ENCODE measurements around the gene POP4.

POP4 gene

DNA sequence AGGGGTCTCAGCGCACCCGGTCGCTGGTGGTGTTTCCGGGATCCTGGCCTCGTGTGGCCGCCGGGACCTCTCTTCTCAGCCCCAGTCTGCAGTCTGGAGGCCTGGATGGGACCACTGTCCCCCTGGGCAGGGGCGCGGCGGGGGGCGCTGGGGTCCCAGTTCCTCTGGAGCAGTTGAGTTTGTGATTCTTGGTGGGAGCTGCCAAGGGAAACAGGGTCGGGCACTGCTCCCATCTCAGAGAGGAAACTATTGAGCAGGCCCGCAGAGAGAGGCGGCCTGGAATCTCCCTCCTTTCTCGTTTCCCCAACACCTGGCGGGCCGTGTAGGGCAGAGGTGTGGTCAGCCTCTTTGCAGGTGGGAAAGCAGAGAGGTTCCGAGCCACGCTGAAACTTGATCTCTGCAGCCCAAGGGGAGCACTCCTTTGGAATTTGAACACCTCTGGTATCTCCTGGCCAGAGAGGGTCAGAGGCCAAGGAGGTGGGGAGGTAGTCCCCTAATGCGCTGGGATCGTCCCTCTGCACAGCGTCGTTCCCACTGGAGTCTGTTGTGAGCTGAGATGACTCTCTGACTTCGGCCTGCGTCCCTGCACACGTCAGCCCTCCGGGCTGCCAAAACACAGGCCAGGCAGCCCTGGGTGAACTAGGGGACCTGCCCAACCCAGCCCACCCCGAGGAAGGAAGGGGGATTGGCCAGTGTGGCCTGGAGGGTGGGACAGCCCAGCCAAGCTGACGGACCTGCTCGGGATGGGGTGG lies 59.9 kb downstream of the POP4 start:
- no peak for DNase-seq

Data from activated effector memory CD4-positive, alpha-beta T cell treated with Interleukin-2 at 50 U/mL for 16 hours (primary cell).